ENCODE measurements around the gene SETDB1.

GRCh38 chr1:151003180-151003579 is 77.0 kb downstream of the SETDB1 start:
- TF ChIP-seq CTCF (IDR thresholded peaks at IDR 0.05; ENCODE audit: poor library complexity) (no peak), EZH2 (IDR thresholded peaks at IDR 0.05; ENCODE audit: borderline replicate concordance) (no peak), EZH2phosphoT487 (IDR thresholded peaks at IDR 0.05; ENCODE audit: low read depth, severe bottlenecking, unreplicated experiment) (no peak)
